ENCODE results near the gene DNAH7.

DNAH7 gene

GRCh38 chr2:195819276-195819675 lies 249.4 kb downstream of the DNAH7 start:
- FAIRE-seq: no peak
- no peak for DNase-seq (ENCODE audit: insufficient read length, low spot score)
- no peak for TF ChIP-seq CTCF (IDR thresholded peaks at IDR 0.05; ENCODE audit: insufficient read depth, missing control alignments)

GRCh38 chr2:195818526-195818925 lies 250.1 kb downstream of the DNAH7 start:
- no peak for FAIRE-seq
- TF ChIP-seq CTCF (IDR thresholded peaks at IDR 0.05; ENCODE audit: insufficient read depth, missing control alignments): no peak
- DNase-seq (ENCODE audit: insufficient read length, low spot score): no peak

- FAIRE-seq: no peak
- no peak for DNase-seq (ENCODE audit: insufficient read length, low spot score)
- TF ChIP-seq CTCF (IDR thresholded peaks at IDR 0.05; ENCODE audit: insufficient read depth, missing control alignments): no peak
Observed at GRCh38 chr2:195818106-195818505, 250.5 kb downstream of the DNAH7 start.

- TF ChIP-seq CTCF (IDR thresholded peaks at IDR 0.05; ENCODE audit: insufficient read depth, missing control alignments): no peak
- DNase-seq (ENCODE audit: insufficient read length, low spot score): no peak
- FAIRE-seq: no peak
Observed at GRCh38 chr2:195815083-195815482, 253.6 kb downstream of the DNAH7 start.

- DNase-seq (ENCODE audit: insufficient read length, low spot score) (no peak), FAIRE-seq (no peak)
Observed at GRCh38 chr2:195813421-195813820, 255.2 kb downstream of the DNAH7 start.

GRCh38 chr2:195810340-195811098 lies 258.1 kb downstream of the DNAH7 start:
- DNase-seq (ENCODE audit: insufficient read length, low spot score): no peak
- no peak for TF ChIP-seq CTCF (IDR thresholded peaks at IDR 0.05; ENCODE audit: insufficient read depth, missing control alignments)
- no peak for FAIRE-seq

More at GRCh38 chr2:195813421-195813820, 255.2 kb downstream of the DNAH7 start:
- no peak for TF ChIP-seq CTCF (IDR thresholded peaks at IDR 0.05; ENCODE audit: insufficient read depth, missing control alignments)

GRCh38 chr2:195808189-195808588 lies 260.4 kb downstream of the DNAH7 start:
- no peak for FAIRE-seq
- no peak for TF ChIP-seq CTCF (IDR thresholded peaks at IDR 0.05; ENCODE audit: insufficient read depth, missing control alignments)
- DNase-seq (ENCODE audit: insufficient read length, low spot score): no peak
